AML-193 (cell line): ENCODE measurements around the gene CXCR6.

Experiments used
- DNase-seq, 2 experiments: peaks; one replicate each; lab custom pipeline; 2025; lab: John Stamatoyannopoulos, UW

The CXCR6 gene

GRCh38 chr3:45943207-45943846, at the start of gene CXCR6:
CXCR6 (plus strand) TSS chr3:45943464; CDS start chr3:45946482, 3,018 bp downstream.
- no peak for DNase-seq

DNA sequence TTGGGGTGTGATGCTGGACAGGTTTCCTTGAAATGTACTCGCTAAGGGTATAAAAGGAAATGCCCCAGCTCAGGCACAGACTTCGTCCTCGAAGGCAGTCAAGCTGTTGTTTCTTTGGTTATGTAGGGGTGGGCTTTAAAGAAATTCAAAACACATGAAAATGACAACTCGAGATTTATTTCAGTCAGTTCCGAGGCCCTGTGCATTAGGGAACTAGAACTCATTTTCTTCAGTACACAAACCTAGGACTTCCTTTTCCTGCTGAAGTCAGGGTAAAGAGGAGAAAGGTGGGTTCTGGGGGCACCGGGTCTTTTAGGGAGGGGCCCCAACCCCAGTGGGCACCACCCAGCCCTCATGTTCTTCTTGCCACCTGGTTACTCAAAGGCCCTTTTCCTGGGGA, 49.2 kb upstream of the CXCR6 start:
- DNase-seq = no peak

DNA sequence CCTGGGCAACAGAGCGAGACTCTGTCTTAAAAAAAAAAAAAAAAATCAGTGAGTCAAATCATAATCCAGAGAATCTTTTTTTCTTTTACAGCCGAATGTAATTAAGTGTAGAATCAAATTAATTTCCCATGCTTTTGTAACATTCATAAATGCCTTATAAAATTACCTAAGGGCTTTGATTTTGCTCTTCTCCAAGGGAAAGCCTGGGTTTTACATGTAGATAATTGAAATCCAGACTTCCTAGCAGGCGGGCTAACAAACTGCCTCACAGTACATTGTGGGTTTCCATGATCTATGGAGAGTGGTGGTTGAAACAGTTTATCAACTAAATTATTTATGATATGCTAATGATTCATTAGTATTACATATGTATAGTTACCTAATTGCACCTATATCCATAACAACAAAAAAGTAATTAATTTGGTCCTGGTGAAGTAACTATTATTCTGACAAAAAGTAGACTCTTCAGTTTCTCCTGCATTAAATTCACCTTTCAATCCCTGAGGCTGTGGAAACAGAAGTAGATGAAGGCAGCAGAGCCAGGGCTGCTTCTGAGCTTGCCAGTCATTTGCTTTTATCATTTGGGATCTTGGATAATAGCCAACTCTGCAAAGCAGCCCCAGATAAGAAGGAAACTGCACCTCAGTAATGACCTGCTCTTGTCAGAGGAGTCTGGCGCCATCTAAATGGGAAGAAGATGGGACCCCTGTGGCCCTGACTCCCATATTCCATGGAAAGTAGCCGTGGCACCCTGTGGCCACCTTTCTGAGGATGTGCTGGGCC, 47.4 kb upstream of the CXCR6 start:
- no peak for DNase-seq

GRCh38 chr3:45896956-45897355, 46.3 kb upstream of the CXCR6 start:
- DNase-seq = no peak

DNA sequence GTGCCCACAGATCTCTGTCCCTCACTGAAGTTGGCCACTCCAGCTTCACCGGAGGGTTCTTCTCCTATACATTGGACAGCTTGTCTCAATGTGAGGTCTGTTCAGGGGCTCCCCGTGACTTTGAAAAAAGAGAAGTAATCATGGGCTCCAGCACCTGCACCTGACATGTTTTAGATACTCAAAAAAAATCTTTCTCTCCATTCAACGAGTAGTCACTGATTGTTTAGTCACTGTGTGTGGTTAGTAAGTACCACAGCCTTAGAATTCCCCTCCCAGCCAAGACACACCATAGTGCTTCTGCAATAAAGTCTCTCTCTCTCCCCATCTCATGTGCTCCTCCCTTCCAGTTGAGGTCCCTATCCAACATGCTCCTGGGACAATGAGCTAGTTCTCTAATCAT, 38.3 kb upstream of the CXCR6 start:
- no peak for DNase-seq

- DNase-seq = no peak
Observed at GRCh38 chr3:45905755-45906154, 37.5 kb upstream of the CXCR6 start.

- DNase-seq = no peak
Observed at GRCh38 chr3:45906681-45907407, 36.4 kb upstream of the CXCR6 start.

- no peak for DNase-seq
Observed at GRCh38 chr3:45907769-45908705, 35.2 kb upstream of the CXCR6 start.

DNA sequence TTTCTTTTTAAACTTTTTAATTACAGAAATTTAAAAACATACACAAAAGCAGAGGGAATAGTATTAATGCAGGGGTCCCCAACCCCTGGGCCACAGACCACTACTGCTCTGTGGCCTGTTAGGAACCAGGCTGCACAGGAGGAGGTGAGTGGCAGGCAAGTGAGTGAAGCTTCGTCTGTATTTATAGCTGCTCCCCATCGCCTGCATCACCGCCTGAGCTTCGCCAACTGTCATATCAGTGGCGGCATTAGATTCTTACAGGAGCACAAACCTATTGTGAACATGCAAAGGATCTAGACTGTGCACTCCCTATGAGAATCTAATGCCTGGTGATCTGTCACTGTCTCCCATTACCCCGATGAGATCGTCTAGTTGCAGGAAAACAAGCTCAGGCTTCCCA, 34.5 kb upstream of the CXCR6 start:
- DNase-seq = no peak

DNA sequence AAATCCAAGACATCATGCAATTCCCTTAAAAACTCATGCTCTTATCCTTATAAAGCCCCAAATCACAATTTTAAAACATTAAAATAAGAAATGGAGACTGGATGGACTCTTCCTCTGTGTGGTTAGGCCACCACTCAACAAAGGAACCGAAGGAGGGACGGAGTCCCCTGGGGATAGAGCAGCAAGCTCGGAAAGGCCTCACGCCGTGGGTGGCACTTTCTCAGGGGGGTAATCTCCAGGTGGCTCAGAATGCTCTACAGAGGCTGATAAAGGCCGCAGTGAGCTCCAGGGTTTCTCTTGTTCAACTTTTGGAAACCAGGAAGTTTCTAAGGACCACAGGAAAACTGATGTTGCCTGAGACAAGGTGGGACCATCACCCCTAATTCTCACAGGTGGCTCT, 33.7 kb upstream of the CXCR6 start:
- no peak for DNase-seq

- DNase-seq = no peak
Observed at GRCh38 chr3:45910892-45911291, 32.4 kb upstream of the CXCR6 start.

DNA sequence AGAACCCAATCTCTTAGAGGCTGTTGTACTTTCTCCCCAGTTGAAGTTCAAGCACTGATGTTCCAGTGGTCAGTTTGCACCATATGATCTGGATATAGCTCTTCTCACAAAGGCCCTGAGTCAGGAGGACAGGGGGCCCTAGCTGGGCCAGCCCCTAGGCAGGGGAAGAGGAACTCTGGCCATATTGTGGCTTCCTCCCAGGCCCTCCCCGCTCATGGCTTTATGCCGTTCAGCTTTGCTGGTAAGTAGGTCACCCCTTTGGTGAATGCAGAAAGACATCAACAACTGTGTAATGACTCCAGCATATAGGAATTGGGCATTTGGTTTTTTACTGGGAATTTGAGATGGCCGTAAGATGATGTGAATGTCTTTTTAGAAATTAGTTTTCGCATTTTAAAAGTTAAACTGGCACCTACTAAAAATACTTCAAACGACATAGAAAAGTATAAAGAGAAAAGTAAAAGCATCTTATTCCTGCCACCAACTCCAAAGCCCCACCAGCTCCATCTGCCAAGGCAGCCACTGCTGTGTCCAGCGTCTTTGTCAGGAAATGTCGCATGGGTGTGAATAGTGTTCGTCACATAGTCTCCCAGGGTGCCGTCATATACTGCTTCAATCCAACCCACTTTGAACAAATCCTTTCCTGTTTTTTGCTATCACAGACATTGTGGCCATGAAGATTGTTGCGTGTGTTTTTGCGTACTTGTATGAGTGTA, 31.6 kb upstream of the CXCR6 start:
- no peak for DNase-seq

DNA sequence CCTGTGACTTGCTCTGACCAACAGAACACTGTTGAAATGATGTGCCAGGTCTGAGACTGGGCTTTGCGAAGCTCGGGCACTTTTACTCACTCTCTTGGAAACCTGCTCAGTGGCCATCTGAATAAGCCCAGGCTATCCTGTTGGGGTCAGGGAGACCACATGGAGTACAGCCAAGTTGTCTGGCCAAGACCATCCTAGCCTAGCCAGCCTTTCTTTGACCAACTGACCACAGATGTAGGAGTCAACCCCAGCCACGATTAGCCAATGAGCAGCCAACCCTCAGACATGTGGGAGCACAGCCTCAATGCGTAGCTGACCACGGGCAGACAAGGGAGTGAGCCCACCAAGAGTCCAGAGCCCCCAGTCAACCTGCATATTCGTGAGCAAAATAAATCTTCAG, 30.8 kb upstream of the CXCR6 start:
- no peak for DNase-seq

DNA sequence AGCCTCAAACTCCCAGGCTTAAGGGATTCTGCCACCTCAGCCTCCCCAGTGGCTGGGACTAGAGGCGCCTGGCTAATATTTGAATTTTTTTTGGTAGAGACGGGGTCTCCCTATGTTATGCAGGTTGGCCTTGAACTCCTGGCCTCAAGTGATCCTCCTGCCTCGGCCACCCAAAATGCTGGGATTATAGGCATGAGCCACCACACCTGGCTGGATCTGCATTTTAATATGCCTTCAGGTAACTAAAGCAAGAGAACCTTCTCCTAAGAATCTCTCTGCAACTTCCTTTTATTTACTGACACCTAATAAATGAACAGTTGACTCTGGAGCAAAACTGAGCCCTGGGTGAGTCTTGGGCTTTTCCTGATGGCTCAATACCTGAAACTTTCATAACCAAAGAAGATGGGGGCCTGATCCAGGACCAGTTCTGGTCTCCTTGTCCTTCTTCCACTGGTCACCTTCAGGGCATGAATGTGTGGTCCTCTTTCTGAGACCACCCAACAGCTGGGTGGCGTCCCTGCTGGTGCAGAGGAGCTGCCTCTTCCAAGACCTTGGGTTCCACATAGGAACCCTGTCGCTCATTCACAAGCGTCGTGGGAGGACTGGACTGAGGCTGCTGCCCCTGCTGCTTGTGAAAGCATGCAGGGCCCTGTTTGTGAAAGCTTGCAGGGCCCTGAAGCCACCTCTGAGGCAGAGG, 28.8 kb upstream of the CXCR6 start:
- DNase-seq = no peak

DNA sequence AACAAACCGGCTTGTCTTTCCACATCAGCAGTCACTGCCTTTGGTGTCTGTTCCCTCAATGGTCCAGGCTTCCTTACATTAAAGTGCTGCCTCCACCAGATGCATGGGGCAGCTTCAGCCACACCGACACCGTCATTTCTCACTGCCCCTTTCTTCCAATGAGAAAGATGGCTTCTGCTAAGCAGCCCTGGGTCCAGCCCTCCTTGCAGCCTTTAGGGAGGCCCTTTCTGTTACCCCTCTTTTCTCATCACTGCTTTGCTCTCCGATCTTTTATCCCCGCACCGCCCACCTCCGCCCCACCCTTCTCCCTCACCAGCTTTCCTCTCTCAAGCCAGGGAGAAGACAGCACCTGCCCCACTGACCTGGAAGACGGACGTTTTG, 28.2 kb upstream of the CXCR6 start:
- no peak for DNase-seq

DNA sequence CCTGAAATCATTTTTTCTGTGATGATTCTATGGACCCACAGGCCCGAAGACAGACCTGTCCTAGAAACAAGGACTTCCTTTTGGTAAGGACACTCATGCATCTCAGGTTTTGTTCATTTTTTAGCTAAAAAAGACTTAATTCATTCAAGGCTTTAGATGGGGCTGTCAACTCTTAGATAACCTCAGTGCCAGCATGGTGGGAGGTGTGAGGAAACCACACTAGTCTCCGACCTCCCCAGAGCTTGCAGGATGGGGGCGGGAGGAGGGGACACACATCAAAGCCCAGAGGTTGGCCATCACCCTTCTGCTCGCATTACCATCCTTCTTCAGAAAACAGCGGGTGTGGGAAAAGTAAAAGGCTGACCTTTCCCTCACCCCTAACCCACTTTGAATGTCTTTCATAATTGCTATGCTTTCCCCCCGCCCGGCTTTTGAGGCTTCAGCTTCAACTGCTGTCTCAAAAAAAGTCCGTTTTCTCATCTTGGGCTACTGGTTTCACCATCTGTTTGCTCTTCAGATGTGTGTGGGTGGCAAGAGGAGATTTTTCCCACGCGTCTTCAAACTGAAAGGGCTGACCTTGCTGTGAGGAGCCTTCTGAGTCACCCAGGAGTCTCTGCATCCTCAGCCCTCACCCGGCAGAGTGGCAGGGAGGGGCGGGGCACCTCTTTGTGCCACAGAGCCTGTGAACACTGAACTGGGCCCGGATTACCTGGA, 27.6 kb upstream of the CXCR6 start:
- no peak for DNase-seq

DNA sequence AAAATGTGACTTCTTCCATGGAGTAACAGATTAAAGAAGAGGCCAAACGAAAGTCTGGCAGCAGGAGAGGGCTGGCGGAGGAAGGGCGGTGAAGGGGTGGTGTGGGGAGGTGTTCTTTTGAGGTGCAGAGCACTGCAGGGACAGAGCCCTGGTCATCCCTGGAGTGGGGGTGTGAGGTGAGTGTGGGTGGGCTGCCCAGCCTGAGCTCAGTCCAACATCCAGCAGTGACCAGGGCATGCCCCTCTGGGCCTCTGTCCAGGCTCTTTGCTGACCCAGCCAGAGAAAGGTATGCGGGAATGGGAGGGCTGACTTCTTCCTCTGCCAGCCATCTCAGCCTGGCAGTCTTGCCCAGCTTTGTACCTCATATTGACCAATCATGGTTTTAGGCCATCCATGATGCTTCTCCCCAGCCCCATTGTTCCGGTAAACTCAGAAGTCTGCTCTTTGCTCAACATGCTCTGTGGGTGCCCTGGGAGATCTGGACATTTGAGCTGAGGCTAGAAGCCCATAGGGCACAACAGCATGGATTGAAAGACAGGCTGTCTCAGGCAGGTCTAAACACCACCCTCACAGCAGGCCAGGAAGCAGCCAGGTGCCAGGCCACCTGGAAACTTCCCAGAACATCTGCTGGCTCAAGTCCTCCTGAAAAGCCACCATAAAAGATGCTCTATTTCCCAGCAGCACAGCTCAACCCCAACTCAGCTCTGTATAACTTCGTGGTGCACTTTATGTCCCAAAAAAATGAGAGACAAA, 25.9 kb upstream of the CXCR6 start:
- DNase-seq = no peak

DNA sequence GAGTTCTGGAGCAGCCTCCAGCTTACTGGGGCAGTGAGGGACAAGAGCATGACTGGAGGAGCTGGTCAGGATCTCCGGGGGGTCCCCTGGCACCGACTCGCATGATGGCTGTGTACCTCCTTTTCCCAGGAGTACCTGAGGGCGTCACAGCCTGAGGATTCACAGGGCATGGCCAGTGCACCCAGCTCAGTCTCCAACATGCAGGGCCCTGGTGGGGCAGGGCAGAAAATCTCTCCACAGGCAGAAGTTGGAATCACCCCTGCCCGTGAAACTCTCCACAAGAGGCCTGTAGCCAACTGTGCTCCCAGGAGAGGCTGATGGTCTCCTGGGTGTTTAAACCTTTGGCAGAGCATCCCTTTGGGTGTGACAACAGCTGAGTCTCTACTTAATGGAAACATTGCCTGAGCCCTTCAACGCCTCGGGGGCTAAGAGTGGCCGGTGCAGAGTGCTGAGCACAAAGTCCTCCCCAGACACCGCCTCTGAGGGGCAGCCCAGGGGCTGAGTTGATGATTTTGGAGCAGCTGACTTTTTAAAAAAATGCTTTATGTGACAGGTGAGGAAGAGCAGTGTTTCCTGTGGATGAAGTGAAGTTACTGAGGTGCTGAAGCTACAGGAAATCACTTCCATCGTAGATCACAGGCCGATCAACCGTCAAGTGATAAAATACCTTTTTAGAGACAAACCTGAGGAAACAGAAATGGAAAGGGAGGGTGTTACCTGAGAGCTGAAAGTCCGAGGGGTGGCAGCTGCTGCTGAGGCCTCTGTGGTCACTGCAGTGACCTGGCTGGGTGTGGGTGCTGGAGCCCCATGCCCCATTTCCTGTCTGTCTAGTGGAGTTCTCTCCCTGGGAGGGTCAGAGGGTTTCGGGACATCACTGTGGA, 21.9 kb upstream of the CXCR6 start:
- DNase-seq = no peak

DNA sequence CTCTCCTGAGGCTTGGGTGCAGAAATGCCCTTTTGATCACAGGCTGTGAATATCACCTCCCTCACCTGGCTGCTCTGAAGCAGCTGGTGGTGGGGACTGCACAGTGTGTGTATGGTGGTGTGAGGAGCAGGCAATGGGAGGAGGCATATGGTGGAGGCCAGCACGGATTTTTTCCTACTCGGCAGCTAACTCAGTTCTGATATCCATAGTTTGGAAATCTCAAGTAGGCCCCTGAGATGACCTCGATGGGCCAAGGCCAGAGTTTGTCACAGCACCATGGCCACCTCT, 21.3 kb upstream of the CXCR6 start:
- DNase-seq = no peak
